Stimulated activated CD8-positive, alpha-beta memory T cell treated with anti-CD3 and anti-CD28 coated beads, Interleukin-12 subunit alpha, Interleukin-12 subunit beta, amount 100 ng/mL, for 4 hours (primary cell): Measurements from ENCODE around the gene GMDS.

Source experiments
- DNase-seq: peaks from one replicate; pipeline ENCODE4 v3.0.0-alpha.2; 2020; ENCODE audit warnings: low read depth

The GMDS gene

DNA sequence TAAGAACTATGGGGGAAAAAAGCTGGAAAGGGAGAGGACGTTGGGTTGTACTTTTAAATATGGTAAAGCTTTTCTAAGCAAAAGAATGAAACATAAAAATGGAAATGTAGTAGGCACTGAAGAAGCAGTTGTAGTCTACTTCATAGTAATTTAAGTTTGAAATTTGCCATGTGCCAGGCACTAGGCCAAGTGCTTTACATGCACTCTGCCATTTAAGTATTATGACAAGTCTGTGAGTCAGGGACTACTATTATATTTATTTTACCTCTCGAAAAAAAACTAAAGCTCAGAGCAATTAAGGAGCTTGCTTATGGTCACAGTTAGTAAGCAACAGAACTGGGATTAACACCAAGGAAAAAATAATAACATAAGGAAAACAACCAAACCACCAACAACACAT is 257.8 kb downstream of the GMDS start:
- no peak for DNase-seq

DNA sequence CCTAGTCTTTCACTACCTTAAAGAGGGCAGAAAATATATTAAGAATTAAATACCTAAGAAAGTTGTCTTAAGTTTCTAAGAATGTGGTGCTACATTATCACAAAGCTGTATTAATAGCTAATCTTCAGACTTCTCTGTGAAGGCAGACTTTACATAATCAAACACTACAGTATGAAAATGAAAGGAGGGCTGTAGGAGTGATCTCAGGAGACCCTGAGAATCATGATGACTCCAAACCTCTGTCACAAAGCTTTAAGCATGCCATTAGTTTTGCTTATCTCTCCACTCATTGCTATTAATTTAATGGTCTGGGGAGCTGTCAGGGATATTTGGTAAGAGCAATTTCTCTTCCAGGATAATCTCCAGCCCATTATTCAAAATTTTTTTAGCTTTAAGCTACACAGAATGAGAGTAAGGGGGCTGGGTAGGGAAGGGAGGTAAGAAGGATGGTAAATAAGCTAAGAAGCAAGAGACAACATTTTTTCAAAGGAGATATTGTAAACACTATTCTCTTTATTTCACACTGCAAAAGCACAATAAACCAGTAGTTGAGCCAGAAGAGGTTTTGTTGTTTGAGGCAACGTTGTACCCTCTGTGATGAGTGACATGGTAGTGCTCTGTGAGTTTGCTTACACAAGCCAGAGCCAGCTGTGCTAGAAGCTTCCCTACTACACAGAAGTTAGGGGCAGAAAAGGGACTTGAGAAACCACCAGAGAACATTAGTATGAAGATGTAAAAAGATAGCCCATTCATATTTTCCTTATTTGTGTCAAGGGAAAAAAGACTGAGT is 258.8 kb downstream of the GMDS start:
- no peak for DNase-seq

DNA sequence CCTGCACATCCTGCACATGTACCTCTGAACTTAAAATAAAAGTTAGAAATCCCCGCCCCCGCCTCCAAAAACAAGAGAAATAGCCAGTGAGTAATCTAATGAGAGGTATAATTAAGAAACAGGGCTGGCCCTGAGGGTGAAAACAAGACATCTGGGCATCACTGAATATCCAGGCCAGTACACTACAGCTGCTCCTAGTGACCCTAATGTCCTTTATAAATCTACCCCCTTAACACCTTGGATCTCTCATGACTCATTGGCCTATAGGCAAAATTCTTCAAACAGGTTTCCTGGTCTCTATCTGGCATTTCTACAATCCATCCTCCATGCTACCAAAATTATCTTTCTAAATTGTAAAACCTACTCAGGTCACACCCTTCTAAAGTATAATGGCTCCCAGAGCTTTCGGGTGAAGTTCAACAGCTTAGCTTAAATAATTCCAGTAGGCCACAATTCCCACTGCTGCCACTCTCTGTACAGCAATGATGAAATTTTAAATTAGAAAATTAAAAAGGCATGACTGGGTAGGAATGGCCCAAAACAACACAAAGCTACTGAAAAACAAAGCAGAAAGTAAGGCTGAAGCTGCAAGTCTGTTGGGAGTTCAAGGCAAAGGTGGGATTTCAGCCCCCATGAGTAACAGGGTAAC is 260.9 kb downstream of the GMDS start:
- DNase-seq = no peak

GRCh38 chr6:1983850-1984249 is 261.6 kb downstream of the GMDS start:
- DNase-seq = no peak

GRCh38 chr6:1972962-1973361 is 272.4 kb downstream of the GMDS start:
- DNase-seq = no peak

DNA sequence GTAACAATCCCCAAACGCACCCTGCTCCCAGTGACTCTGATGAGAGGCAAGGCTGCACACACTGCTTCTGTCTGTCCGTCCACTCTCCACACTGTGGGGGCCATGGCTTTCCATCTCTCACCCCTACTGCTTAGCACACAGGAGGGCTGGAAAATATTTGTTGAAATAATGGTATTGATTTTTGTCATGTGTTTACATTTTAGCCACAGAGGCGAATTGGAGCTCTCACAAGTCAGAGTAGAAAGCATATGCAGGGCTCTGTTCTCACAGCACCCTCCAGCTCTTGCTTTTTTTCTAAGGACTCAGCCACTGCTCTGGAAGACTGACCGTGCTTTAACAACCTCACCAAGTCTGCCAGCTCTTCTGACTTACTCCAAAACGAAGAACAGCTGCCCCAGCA is 273.8 kb downstream of the GMDS start:
- DNase-seq = no peak

DNA sequence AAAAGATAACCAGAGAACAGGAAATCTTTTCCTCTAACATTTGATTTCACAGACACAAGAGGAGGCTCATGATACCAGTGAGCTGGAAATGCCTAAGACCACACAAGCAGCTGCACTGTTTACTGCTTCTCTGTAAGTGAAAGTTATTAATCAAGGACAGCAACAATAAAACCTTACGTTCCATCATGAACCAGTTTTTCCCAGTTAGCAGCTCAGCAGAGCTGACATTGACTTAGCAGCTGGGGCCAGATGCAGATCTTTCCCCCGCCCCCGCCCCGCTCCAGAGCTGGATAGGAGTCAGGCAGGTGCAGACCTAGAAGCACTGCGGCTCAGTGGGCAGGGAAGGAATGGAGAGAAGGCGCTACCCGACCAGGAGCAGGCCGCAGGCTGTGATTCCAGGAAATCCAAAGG is 275.2 kb downstream of the GMDS start:
- no peak for DNase-seq

DNA sequence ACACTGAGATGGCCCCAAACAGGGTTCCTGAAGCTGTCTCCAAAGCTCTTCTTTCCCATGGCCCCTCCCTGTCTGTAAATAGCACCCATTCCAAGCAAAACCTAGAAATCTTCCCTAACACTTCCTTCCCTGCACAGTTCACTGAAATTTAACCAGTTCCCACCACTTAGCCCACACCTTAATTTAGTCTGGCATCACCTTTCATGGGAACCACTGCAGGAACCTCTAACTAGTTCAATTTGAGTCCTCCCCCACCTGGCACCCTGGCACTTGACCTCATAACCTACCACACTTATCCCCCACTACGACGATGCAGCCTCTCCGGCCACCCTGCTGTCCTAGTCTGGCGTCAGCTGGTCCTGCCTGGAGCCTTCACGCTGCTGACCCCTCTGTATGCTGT is 278.7 kb downstream of the GMDS start:
- no peak for DNase-seq

- DNase-seq = no peak
Observed at GRCh38 chr6:1965596-1966224, 279.7 kb downstream of the GMDS start.

- no peak for DNase-seq
Observed at GRCh38 chr6:1963596-1963995, 281.8 kb downstream of the GMDS start.

DNA sequence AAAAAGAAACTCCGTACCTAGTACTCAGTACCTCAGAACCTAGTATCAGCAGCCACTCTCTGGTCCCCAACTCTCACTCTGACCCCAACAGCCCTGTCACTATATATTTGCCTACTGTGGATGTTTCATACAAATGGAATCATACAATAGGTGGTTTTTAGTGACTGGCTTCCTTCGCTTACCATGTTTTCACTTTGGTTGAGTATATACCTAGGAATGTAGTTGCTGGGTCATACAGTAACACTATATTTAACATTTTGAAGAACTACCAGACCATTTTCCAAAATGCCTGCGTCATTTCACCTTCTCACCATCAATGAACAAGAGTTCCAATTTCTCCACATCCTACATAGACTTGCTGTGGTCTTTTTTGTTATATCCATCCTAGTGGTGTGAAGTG is 283.2 kb downstream of the GMDS start:
- no peak for DNase-seq

GRCh38 chr6:1960486-1961142 is 284.8 kb downstream of the GMDS start:
- no peak for DNase-seq

GRCh38 chr6:1958257-1958656 is 287.1 kb downstream of the GMDS start:
- DNase-seq = no peak

DNA sequence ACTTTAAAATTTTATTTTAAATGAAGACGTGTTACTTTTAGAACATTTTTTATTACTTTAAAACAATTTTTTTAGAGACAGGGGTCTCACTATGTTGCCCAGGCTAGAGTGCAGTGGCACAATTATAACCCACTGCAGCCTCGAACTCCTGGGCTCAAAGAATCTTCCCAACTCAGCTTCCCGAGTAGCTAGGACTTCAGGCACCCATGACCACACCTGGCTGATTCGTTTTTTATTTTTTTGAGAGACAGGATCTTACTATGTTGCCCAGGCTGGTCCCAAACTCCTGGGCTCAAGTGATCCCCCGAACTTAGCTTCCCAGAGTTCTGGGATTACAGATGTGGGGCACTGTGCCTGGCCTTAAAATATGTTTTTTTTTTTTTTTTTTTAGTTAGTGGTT is 287.7 kb downstream of the GMDS start:
- DNase-seq = no peak

GRCh38 chr6:1952740-1953360 is 292.6 kb downstream of the GMDS start:
- no peak for DNase-seq

DNA sequence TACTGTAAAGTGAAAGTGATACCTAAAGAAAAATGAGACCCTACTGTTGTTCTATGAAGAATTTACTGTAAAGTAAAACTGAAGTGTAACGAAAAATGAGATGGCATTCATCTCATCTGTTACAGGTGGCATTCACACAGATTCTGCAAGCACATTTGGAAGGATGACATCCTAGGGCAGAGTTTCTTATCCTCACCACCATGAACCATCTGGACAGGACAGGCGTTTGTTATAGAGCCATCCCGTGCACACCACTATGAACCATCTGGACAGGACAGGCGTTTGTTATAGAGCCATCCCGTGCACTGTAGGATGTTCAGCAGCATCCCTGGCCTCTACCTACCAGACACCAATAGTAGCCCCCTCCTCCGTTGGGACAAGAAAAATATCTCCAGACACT is 294.8 kb downstream of the GMDS start:
- no peak for DNase-seq

DNA sequence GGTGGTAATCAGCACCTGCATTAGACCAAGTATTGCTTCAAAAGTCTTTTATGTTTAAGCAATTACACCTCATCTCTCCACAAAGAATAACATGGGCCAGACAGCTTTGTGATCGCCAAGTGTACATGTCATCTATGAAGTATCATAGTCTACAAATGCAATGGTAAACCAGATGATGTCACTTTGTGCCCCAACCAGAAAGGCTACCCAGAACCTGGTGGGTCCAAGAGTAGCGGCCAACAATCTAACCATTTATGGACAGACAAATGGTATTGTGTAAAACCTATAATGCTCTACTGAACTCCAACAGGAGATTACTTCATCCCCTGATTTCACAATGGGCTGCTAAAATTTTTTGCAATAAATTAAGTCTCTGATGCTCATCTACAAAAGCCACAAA is 295.9 kb downstream of the GMDS start:
- DNase-seq = no peak

- no peak for DNase-seq
Observed at GRCh38 chr6:1947922-1948321, 297.5 kb downstream of the GMDS start.

DNA sequence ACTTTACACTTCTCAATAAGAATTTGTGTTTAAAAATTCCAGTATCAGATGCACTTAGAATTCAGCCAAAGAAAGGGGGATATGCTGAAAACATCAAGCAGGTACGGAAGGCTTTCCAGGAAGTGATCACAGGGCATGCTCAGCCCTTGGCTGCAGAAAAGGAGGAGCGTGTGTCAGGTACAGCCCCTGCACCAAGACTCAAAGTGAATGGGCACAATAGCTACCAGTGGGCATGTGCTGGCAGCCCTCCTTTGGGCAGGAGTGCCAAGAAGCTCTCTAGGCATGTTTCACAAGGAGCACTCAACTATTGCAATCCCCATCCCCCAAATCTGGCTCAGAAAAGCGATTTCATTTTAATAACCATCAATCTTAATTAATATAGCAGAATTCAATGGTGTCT is 298.8 kb downstream of the GMDS start:
- no peak for DNase-seq

- DNase-seq = no peak
Observed at GRCh38 chr6:1945235-1945832, 300.1 kb downstream of the GMDS start.

DNA sequence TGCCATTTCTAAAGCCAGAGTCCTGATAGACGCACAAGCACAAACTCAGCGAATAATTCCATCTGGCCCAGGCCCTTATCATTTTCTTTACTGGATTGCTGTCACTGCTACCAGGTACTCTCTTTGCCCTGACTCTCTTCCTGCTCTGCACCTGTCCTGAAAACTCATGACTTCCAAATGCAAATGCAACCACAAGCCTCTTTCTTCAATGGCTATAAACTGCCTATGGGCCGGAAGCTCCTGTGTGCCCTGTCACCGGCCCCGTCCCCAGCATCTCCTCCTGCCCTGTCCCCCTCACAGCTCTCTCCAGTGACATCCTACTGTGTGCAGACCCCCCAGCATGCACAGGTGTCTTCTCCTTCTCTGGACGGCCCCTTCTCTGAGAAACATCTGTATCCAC is 302.6 kb downstream of the GMDS start:
- no peak for DNase-seq

DNA sequence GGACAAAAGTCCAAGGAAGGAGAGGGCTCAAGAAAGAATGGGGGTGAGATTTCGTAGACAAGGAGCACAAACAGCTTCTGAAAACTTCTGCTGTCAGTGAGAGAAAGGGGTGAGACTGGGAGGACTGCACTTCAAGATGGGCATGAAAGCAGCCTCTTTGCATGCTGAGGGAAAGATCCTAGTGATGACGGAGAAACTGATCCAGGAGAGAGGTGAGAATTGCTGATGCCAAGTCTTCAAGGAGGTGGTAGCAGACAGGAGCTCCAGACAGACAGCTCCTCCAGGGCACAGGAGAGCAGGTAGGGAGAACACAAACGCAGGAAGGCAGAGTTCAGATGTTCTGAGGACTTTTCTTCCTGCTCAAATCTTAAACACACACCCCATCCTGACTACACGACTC is 303.9 kb downstream of the GMDS start:
- no peak for DNase-seq
